ENCODE results near the gene PDCD4.

GRCh38 chr10:110828525-110828924 lies 43.2 kb upstream of the PDCD4 start:
- TF ChIP-seq ZNF274 (IDR thresholded peaks at IDR 0.05; ENCODE audit: borderline replicate concordance, extremely low read depth, low read length) = no peak
- no peak for TF ChIP-seq YY1 (IDR thresholded peaks at IDR 0.05; ENCODE audit: low read depth, low read length)
- TF ChIP-seq CTCF (IDR thresholded peaks at IDR 0.05; ENCODE audit: control extremely low read depth in 1 of 3, insufficient read depth in 1 of 3, low read depth in 1 of 3, low read length in 3 of 3) = no peak
- TF ChIP-seq POLR2AphosphoS5 (IDR thresholded peaks at IDR 0.05; ENCODE audit: low read depth, low read length) = no peak
- no peak for TF ChIP-seq EZH2 (IDR thresholded peaks at IDR 0.05; ENCODE audit: low read depth, low read length, severe bottlenecking)
- TF ChIP-seq SIN3A (conservative IDR thresholded peaks at IDR 0.05 in 1 of 2, IDR thresholded peaks at IDR 0.05 in 1 of 2; ENCODE audit: low read depth in 1 of 2, low read length in 2 of 2) = no peak
- TF ChIP-seq SP2 (IDR thresholded peaks at IDR 0.05; ENCODE audit: low read length) = no peak
